OCI-LY7 (cell line): Measurements from ENCODE around the gene KCTD4. TPM values are rescaled to one million over a fixed set of nuclear protein-coding genes. Genes with fewer than 3 reads are reported as not detected.

Source experiments
- BruUV-seq: library from RNA; stranded (reverse); fragments of 400-500 nt; replicated peaks from 2 replicates; lab custom pipeline; 2021; lab: Mats Ljungman, UMichigan
- CTCF ChIA-PET: fragments of 300-600 bp; sonication (Branson Sonifier 250); formaldehyde crosslinking; loops from one replicate; lab custom pipeline; 2022; ENCODE audit warnings: antibody characterized with exemption; ENCODE audit not compliant: unreplicated experiment; lab: Charles Lee
- POLR2A ChIA-PET: fragments of 300-600 bp; sonication (Branson Sonifier 250); formaldehyde crosslinking; loops from one replicate; lab custom pipeline; 2022; ENCODE audit warnings: antibody characterized with exemption; lab: Charles Lee
- DNase-seq: peaks from one replicate; pipeline ENCODE4 v3.0.0-alpha.2; 2015; ENCODE audit warnings: low spot score
- H2AFZ ChIP-seq: fragments of 200-600 bp; sonication (generic), shearing (Covaris generic); 2 replicates; pipeline ENCODE4 v1.6.1; 2014; ENCODE audit warnings: mild to moderate bottlenecking, antibody characterized with exemption, low read length, moderate library complexity
- H3K27ac ChIP-seq: fragments of 200-600 bp; sonication (generic); 2 replicates; pipeline ENCODE4 v1.5.1; 2014; ENCODE audit warnings: mixed run types, low read depth, mild to moderate bottlenecking, moderate library complexity, low read length, inconsistent platforms; ENCODE audit not compliant: poor library complexity, severe bottlenecking
- H3K36me3 ChIP-seq: fragments of 200-600 bp; sonication (generic); 2 replicates; pipeline ENCODE4 v1.6.1; 2014; ENCODE audit warnings: mild to moderate bottlenecking, antibody characterized with exemption, low read length, moderate library complexity, mixed read lengths; ENCODE audit not compliant: insufficient read depth
- H3K4me1 ChIP-seq: fragments of 200-600 bp; sonication (generic); 2 replicates; pipeline ENCODE4 v1.5.1; 2014; ENCODE audit warnings: mild to moderate bottlenecking, low read length; ENCODE audit not compliant: insufficient read depth, poor library complexity, severe bottlenecking
- H3K4me2 ChIP-seq: fragments of 200-600 bp; sonication (generic); 2 replicates; pipeline ENCODE4 v1.6.1; 2014; ENCODE audit warnings: mild to moderate bottlenecking, low read length
- H3K4me3 ChIP-seq: fragments of 200-600 bp; sonication (generic); 2 replicates; pipeline ENCODE4 v1.5.1; 2014; ENCODE audit warnings: mild to moderate bottlenecking, low read depth, low read length; ENCODE audit not compliant: poor library complexity, severe bottlenecking
- H3K79me2 ChIP-seq: fragments of 200-600 bp; sonication (generic); 2 replicates; pipeline ENCODE4 v1.6.1; 2016; ENCODE audit warnings: low read depth, mild to moderate bottlenecking, low read length, moderate library complexity, mixed read lengths; ENCODE audit not compliant: insufficient read depth
- H3K9me2 ChIP-seq: fragments of 200-600 bp; sonication (generic); 2 replicates; pipeline ENCODE4 v1.6.1; 2016; ENCODE audit warnings: mild to moderate bottlenecking, low read length, mixed read lengths; ENCODE audit not compliant: insufficient read depth
- H3K9me3 ChIP-seq: fragments of 200-600 bp; sonication (generic); 2 replicates; pipeline ENCODE4 v1.6.1; 2014; ENCODE audit warnings: mild to moderate bottlenecking, mixed run types, low read length, mixed read lengths
- H4K20me1 ChIP-seq: fragments of 200-600 bp; sonication (generic); 2 replicates; pipeline ENCODE4 v1.6.1; 2014; ENCODE audit warnings: mild to moderate bottlenecking, antibody characterized with exemption, low read length, moderate library complexity, mixed read lengths; ENCODE audit not compliant: insufficient read depth
- CTCF ChIP-seq: fragments of 200-600 bp; sonication (generic); conservative IDR thresholded peaks from 2 replicates; pipeline ENCODE4 v1.5.1; 2014; ENCODE audit warnings: mild to moderate bottlenecking, antibody characterized with exemption, low read length, moderate library complexity, mixed read lengths
- EZH2phosphoT487 ChIP-seq: fragments of 200-600 bp; sonication (generic); IDR thresholded peaks from 2 replicates; pipeline ENCODE4 v1.6.1; 2018; ENCODE audit warnings: low read depth, borderline replicate concordance, mild to moderate bottlenecking, mixed run types, antibody characterized with exemption, low read length, moderate library complexity, mixed read lengths
- intact Hi-C: fragments of 100-400 bp; cut with micrococcal nuclease; formaldehyde crosslinking; loops from one replicate; pipeline ENCODE4 v1.10.0; 2022; ENCODE audit not compliant: unreplicated experiment
- total RNA-seq, 2 experiments: library from RNA; depleted of rRNA in 1 of 2; stranded (reverse); fragments of >200 nt in 1 of 2; shearing (Covaris generic) in 1 of 2; gene quantifications; 2 replicates each; pipeline ENCODE4 v1.2.3, GENCODE V29; 2014 to 2022

Gene KCTD4
- total RNA-seq, 2 experiments from 2014 or later = not detected

GRCh38 chr13:45179428-45179827 lies 21.4 kb downstream of the KCTD4 start:
- intact Hi-C loops = no loop called here
- H3K9me2 ChIP-seq = no peaks in the 10 kb centered on the region
- no peaks in the 10 kb centered on the region for H3K79me2 ChIP-seq
- ChIA-PET POLR2A (interaction anchor here (0.9 to 1.0 kb wide), 2 partner anchors 13 to 60 kb away, joined by 3 to 4 read pairs; no protein-coding TSS in a partner anchor), CTCF (no interaction called here)
- H3K27ac ChIP-seq = no peak overlapping the region
- no peak overlapping the region for H3K4me2 ChIP-seq
- no peak for DNase-seq
- H4K20me1 ChIP-seq = no peaks in the 10 kb centered on the region
- H2AFZ ChIP-seq = no peak overlapping the region
- H3K4me1 ChIP-seq = peaks cover 2% of the 10 kb centered on the region
- peaks cover 13% of the 10 kb centered on the region; the same call in 1 of the 2 replicates for H3K36me3 ChIP-seq
- no TSS peak for BruUV-seq
- H3K4me3 ChIP-seq = no peak overlapping the region
- no peak for TF ChIP-seq CTCF
- no peaks in the 10 kb centered on the region for H3K9me3 ChIP-seq

DNA sequence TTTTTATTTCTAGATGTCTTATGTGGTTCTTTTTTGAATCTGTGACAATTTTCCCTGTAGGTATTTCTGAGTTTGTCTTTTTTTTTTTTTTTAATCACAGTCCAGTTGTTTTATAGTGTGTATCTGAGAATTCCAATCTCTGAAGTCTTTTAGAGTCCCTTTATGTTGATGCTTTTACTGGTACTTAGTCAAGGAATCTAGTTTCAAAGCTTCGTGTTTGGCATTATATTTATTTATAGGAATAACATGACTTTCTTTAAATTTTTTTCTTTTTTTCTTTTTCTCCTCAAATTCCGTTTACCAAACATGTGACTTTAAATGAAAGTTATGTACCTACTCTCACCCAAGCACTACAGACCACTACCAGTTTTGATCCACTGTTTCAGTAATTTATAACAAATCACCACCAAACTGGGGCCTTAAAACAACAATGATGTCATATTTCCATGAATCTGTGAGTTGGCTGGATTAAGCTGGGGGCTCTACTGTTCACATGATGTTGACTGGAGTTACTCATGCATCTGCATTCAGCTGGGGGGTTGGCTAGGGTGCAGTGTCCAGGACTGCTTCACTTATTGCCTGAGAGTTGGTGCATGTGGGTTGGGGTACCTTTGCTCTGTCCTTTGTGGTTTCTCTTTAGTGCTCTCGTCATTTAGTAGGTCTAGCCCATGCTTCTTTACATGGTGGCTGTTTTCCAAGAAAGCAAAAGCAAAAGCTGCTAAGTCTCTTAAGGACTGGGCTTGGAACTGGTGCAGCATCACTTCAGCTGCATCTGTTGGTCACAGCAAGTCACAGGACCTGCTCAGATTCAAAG lies 22.3 kb downstream of the KCTD4 start:
- Histone ChIP-seq H3K9me2 (no peaks in the 10 kb centered on the region), H3K36me3 (peaks cover 19% of the 10 kb centered on the region), H3K9me3 (no peaks in the 10 kb centered on the region), H3K4me1 (no peaks in the 10 kb centered on the region), H3K79me2 (no peaks in the 10 kb centered on the region), H2AFZ (no peak overlapping the region), H3K27ac (no peak overlapping the region), H3K4me2 (no peak overlapping the region), H4K20me1 (no peaks in the 10 kb centered on the region), H3K4me3 (no peak overlapping the region)
- intact Hi-C loops = no loop called here
- DNase-seq = no peak
- TF ChIP-seq EZH2phosphoT487 = no peak
- no peak for TF ChIP-seq CTCF
- BruUV-seq = no TSS peak
- ChIA-PET POLR2A (interaction anchor here (0.5 to 1.0 kb wide), 5 partner anchors 14 to 1111 kb away, joined by 3 to 6 read pairs (median 3); no protein-coding TSS in a partner anchor), CTCF (no interaction called here)

DNA sequence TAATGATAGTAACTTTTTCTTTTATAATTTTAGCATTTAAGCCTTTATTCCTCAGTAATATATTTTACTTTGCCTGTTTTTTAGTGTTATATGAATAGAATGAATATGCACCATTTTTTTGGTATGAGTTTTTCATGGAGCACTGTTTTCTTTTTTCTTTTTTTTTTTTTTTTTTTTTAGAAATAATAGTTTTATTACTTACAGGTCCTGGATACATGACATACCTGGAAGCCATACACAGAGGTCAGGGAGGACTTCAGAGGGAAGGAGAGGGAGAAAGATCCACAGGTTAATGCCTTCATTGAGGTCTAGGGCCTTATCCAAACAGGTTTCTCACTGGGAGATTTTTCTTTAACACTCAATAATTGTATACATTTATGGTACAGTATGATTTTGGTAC lies 26.4 kb downstream of the KCTD4 start:
- Histone ChIP-seq H3K9me3 (no peaks in the 10 kb centered on the region), H3K27ac (no peak overlapping the region), H3K36me3 (peaks cover 26% of the 10 kb centered on the region), H3K79me2 (no peaks in the 10 kb centered on the region), H4K20me1 (no peaks in the 10 kb centered on the region), H3K9me2 (no peaks in the 10 kb centered on the region), H2AFZ (no peak overlapping the region), H3K4me3 (no peak overlapping the region), H3K4me2 (no peak overlapping the region), H3K4me1 (no peaks in the 10 kb centered on the region)
- DNase-seq = no peak
- ChIA-PET POLR2A (interaction anchor here (0.7 to 1.3 kb wide), 4 partner anchors 14 to 228 kb away, joined by 3 to 6 read pairs (median 4); no protein-coding TSS in a partner anchor), CTCF (interaction anchor here (0.5 kb wide), 1 partner anchor 118 kb away, joined by 3 read pairs; no protein-coding TSS in a partner anchor)
- intact Hi-C loops = no loop called here
- BruUV-seq = no TSS peak
- TF ChIP-seq EZH2phosphoT487 = no peak
- TF ChIP-seq CTCF = no peak
